ENCODE results near the gene ZBTB8OS.

ZBTB8OS gene

GRCh38 chr1:32606565-32607371, 43.6 kb downstream of the ZBTB8OS start:
- no peak for DNase-seq

GRCh38 chr1:32605711-32606424, 44.5 kb downstream of the ZBTB8OS start:
- no peak for DNase-seq

- no peak for DNase-seq
Measured at GRCh38 chr1:32600034-32600433, 50.3 kb downstream of the ZBTB8OS start.

- no peak for DNase-seq
Measured at GRCh38 chr1:32592943-32593342, 57.4 kb downstream of the ZBTB8OS start.

GRCh38 chr1:32580348-32581017, 69.9 kb downstream of the ZBTB8OS start:
- no peak for DNase-seq

All from hippocampal formation (tissue), 2 donors.